ENCODE measurements around the gene SLC7A5.

- TF ChIP-seq CTCF (IDR thresholded peaks at IDR 0.05) (no peak), POLR2A (IDR thresholded peaks at IDR 0.05) (no peak)
These were observed 44.1 kb downstream of the SLC7A5 start for GRCh38 chr16:87824991-87825841.
